Stimulated activated CD4-positive, alpha-beta T cell treated with anti-CD3 and anti-CD28 coated beads, Interleukin-4, amount 100 ng/mL, for 1 hour (primary cell): Measurements from ENCODE around the gene AIF1L.

Experiments used
- DNase-seq: peaks from one replicate; pipeline ENCODE4 v3.0.0-alpha.2; 2020

Gene AIF1L

DNA sequence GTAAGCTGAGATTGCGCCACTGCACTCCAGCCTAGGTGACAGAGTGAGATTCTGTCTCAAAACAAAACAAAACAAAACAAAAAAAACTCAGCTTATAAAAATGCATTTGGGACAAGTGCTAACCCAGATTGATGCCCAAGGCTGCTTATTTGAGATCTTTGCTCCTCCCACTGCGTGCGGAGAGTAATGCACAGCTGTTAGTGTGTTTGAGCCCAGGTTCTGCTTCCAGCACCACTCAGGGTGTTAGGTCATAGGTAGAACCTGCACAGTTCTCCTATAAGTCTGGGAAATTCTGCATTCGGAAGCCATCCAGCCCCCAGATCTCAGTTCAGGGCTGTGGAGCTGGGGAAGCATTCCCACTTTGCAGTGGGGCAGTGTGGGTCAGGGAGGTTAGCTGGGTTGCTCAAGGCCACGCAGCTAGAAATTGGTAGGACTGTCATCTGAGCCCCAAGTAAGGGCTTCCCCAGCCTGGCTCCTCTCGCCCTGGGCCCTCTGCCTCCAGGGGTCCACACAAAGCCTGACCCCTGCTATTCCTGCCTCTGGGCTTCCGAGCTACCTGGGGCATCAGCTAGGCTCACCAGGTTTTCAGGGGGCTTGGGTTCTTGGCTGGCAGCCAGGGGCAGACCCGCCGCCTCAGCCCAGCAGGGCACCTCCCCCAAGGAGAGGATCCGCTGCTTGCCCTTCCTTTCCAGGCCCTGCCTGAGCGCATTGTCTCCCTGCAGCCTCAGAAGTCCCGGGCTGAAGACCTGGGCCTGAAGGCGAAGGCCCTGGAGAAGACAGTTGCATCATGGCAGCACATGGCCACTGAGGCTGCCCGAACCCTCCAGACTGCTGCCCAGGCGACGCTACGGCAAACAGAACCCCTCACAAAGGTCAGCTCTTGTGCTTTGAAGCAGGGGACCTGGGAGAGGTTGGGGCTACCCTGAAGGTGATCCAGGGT, 17.6 kb upstream of the AIF1L start:
- DNase-seq, result no peak

DNA sequence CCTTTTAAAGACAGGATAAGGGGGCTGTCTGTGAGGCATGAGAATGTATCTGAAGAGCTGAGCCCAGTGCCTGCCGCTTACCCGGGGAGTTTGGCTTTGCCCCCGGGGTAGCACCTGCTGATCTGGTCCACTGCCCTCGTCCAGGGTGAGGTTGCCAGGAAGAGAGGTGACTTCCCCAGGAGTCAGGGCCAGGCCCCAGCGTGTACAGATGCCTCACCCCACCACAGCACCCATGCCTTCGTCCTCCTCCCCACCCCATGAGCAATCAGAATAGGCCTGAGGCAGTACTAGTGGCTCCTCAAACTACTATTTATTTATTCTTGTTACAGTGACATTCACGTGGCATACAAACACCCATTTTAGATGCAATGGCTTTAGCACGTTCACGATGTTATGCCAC, 15.7 kb upstream of the AIF1L start:
- DNase-seq, result no peak

DNA sequence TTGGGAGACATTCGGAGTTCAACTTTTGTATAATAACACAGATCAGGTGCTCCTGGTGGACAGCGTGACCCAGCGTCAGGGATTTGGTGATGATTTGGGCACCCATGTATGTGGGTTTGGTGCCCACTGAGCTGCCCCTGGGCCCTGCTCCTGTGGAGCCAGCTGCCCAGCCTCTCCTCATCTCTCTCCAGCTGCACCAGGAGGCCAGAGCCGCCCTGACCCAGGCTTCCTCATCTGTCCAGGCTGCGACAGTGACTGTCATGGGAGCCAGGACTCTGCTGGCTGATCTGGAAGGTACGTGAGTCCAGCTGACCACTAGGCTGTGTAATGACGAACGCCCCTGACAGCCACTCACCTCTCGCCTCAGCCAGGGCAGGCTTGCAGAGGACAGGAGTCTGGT, 14.5 kb upstream of the AIF1L start:
- DNase-seq, result no peak

DNA sequence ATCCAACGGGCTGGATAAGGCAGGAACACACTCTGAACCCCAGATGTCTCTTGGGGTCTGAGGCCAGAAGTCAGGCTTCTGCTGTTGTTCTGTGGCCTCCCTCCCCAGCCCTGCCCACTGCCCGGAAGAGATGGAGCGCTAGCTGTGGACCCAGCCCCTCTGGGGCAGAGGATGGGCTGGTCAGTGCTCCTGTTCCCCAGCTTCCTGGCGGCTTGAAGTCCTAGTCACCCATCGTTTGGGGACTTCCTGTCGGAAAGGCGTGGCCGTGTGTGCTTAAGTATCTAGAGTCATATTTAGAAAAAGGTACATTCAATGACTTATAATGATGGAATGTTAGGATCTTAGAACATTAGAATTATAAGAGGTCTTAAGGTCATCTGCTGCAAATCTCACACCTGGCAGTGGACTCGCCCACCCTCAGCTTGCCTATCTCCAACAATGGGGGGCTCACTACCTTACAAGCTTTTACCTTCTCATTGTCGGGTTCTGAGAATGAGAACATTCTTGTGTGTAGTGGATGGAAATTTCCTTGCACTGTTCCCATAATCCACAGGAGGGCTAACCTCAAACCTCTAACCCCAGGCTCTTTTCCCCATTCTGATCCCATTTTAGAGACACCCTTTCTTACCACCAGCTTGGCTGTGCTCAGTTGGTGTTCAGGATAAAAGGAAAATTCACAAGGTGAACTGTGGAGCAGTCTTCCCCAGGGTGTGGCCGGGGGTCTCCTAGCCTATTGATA, 13.4 kb upstream of the AIF1L start:
- DNase-seq, result no peak

DNA sequence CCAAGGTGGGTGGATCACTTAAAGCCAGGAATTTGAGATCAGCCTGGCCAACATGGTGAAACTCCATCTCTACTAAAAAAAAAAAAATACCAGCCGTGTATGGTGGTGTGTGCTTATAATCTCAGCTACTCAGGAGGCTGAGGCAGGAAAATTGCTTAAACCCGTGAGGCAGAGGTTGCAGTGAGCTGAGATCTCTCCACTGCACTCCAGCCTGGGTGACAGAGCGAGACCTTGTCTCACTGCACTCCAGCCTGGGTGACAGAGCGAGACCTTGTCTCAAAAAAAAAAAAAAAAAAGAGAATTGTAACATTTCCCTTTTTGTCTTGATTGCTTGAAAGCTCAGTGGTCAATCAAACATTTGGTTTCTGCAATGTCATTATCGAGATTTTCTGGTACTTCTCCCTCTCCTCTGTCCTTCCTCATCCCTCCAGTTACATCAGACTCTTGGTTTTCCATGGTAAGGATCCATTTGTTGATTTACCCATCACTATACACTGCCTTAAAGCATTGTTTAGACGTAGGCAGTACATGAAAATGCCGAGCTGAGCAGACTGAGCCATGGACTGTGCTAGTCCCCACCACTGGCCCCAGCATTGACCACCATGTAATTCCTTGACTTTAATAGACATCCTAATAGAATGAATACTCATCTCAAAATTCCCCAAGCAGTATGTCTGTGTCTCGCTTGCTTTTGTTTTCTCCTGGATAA, 11.5 kb upstream of the AIF1L start:
- no peak for DNase-seq

DNA sequence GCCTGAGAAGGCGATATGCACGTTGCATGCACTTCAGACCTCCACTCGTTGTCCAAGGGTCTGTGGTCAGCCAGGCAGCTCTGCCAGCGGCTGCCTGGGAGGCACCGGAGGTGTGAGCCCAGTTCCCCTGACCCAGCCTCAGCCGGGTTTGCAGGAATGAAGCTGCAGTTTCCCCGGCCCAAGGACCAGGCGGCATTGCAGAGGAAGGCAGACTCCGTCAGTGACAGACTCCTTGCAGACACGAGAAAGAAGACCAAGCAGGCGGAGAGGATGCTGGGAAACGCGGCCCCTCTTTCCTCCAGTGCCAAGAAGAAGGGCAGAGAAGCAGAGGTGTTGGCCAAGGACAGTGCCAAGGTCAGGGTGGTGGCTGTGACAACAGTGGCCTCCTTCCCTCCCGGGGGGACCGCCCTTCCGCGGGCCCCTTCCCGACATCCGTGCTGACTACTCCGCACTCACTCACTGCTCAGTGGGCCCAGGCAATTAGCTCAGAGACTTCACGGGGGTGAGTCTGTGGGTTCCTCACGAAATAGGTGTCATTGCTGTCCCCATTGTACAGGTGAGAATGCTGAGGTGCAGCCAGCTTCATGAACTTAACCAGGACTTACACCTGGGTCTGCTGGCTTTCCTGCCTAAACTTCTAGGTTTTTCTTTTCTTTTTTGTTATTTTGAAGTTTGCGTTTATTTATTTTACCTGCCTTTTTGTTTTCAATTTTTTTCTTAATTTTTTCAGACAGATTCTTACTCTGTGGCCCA, 10.8 kb upstream of the AIF1L start:
- DNase-seq, result no peak

DNA sequence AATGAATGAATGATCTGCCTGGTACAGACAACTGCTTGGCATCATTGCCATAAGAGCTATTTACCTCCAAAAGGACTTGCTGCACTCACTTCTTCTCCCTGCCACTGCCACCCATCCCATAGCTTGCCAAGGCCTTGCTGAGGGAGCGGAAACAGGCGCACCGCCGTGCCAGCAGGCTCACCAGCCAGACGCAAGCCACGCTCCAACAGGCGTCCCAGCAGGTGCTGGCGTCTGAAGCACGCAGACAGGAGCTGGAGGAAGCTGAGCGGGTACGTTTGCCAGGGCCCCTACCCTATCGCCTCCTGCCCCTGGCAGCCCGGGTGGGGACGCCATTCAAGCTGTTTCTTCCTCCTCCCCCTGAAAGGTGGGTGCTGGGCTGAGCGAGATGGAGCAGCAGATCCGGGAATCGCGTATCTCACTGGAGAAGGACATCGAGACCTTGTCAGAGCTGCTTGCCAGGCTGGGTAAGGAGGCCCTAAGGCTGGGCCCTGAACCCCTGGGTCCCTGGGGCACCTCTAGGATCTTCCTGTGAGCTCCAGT, 8.9 kb upstream of the AIF1L start:
- no peak for DNase-seq

DNA sequence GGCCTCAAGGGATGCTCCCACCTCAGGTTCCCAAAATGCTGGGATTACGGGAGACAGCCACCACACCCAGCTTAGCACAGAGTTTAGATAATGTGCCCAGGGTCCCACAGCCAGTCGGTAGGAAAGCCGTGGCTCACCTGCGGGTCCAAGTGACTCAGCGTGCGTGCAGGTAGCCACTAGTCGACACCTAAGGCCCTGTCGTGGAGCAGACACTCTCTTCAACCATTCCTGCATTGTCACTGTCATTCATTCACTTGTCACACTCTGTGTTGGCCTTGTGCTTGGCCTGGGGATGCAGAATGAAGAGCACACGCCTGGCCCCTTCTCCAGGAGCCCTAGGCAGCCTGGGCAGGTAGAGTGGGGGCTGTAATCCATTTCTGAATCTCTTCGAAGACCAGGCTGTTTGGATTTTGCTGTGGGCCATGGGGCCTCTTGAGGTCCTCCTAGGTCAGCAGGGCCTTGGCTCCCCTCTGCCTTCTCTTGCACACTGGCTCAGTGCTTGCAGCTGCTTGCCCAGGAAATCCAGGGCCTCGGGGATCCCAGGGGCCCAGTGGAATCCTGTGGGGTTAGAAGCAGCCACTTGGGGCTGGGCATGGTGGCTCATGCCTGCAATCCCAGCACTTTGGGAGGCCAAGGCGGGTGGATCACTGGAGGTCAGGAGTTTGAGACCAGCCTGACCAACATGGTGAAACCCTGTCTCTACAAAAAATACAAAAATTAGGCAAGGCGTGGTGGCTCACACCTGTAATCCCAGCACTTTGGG, 6.1 kb upstream of the AIF1L start:
- DNase-seq, result no peak

DNA sequence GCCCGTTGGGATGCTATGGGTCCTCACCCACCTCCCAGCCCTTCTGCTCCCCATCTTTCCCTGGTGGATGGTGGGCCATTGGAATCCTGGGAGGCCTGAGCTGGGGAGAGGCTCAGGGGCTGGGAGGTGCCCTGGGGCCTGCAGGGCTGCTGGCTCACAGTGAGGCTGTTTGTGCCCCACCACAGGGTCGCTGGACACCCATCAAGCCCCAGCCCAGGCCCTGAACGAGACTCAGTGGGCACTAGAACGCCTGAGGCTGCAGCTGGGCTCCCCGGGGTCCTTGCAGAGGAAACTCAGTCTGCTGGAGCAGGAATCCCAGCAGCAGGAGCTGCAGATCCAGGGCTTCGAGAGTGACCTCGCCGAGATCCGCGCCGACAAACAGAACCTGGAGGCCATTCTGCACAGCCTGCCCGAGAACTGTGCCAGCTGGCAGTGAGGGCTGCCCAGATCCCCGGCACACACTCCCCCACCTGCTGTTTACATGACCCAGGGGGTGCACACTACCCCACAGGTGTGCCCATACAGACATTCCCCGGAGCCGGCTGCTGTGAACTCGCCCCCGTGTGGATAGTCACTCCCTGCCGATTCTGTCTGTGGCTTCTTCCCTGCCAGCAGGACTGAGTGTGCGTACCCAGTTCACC, 4.9 kb upstream of the AIF1L start:
- no peak for DNase-seq

DNA sequence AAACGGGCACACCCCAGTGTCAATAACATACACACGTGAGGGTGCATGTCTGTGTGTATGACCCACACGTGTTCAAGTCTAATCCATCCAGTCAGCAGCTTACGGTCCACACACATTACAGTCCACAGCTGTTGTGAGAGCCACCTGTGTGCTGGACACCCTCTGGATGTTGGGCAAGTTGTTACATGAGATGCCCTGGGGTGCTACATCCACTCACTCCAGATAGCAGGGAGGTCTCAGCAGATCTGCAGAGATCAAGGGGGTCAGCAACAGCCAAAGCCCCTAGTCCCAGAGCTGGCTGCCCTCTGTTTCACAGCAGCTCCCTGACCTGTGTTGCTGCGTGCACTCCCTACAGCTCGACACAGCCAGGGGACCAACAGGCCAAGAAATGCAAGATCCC, 4.3 kb upstream of the AIF1L start:
- no peak for DNase-seq

DNA sequence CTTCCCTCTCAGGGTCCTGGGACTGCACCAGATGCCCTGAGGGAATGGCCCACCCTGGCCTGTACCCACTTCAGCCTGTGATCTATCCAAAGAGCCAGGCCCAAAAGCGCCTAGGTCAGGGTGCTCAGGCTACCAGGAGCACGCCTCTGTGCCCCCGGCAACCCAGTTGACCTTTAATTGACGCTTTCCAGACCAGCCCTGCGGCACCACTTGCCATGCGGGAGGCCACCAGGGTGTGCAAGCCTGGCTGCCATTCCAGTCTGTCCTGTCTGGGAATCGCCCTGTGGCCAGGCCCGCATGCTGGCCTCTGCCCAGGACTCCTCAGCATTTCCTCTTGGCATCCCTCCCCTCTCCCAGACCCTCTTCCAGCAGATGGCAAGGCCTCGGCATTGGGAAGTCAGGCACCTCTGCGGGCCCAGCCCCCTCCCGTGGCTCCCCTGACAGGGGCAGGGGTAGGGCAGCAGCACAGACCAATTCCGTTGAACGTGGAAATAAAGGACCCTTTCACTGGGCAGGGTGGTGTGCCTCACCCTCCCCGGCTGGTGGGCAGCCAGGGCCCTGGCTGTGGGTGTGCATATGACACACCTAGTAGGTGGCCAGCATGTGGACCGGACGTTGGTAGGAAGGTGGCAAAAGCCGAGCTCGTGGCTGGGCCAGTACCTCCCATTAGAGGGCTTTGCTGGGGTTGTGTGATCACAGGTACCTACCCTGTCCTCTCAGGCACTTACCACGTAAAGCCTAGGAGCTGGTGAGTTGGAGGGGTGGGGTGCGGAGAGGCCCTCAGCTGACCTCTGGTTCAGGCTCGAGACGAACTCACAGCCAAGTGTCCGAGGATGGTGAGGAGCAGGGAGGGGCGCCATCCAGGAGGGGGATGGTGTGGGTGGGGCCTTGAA, 3.5 kb upstream of the AIF1L start:
- no peak for DNase-seq

DNA sequence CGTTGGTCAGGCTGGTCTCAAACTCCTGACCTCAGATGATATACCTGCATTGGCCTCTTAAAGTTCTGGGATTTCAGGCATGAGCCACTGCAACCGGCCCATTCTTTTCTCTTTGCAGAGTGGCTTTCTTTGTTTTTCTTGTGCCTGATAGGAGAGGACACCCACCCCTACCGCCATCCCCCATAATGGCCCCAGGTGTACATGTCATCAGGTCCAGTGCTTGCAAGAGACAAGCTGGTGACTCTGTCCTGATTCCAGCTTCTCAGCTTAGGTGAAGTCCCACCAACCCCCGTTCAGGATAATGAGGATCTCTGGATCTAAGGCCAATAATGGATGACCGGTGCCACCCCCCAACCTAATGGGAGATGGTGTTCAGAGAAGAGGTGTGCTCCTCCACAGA, 2.3 kb upstream of the AIF1L start:
- no peak for DNase-seq

DNA sequence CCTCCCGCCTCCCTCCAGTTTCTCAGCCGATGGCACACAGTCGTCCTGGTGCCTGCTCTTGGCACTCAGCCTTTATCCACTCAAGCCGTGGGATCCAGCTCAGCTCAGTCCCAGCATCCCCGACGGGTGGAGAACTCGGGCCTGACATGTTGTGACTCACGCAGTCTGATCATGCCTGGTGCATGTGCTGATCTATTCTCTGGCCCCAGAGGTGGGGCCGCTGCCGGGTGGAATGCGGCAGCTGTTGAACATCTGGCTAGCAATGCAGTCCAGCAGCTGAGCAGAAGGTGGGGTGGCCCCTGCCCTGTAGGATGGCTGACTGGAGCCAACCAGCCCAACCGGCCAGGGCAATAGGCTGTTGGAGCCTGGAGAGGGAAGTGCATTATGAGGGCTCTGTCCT, 1.7 kb upstream of the AIF1L start:
- DNase-seq, result no peak

DNA sequence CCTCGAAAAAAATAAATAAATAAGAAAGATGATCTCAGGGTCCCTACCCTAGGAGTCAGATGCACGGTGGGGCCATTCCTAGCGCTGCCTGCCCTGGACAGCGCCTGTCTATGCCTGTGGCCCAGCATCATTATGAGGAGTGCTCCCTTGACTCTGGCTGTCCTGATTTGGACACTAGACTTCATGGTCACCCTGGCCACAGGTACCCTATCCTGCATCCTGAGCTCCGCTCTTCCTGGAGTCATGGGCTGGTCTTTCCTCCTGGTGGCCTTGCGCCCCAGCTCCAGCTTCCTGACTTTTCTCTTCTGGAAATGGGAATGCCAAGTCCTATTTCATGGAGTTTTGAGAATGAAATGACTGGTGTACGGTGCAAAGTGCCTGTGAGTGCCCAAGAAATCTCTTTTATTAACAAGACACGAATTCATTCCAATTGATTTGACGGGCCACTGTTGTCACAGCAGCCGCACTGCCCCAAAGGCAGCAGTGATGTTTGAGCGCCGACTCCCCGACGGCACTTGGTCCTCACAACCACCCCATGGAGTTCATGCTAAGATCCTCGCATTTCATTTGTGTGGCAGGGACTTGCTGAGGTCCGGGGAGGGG, 564 bp upstream of the AIF1L start:
- no peak for DNase-seq

DNA sequence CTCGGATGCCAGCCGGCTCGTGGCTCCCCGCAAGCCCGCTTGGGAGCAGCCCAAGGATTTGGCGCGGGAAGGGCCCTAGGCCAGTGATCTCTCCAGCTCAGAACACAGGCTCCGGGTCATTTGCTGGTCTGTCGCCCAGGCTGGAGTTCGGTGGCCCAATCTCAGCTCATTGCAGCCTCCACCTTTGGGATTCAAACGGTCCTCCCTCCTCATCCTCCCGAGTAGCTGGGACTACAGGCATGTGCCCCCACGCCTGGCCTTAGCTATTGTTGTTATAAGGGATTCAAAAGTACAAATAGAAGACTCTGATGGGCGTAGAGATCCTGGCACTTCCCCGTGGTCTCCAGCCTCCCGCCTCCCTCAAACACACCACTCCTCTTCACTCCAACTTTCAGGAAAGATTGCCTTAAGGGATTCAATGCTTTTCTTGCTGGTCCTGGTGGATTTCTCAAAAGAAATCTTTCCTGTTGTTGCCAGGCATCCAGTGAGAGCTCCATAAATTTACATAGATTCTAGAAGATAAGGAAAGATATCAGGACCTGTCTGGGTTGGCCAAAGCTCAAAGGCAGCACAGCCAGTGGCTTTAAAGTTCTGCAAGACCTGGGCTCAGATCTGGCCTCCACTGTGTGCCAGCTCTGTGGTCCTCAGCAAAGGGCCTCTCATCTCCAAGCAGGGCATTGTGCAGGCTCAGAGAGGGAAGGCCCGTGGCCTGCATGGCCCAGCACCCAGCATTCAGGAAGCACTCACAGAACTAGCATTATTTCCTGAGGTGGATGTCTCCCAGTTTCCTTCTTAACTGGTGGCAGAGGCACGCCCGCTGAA, 1.0 kb downstream of the AIF1L start:
- no peak for DNase-seq

DNA sequence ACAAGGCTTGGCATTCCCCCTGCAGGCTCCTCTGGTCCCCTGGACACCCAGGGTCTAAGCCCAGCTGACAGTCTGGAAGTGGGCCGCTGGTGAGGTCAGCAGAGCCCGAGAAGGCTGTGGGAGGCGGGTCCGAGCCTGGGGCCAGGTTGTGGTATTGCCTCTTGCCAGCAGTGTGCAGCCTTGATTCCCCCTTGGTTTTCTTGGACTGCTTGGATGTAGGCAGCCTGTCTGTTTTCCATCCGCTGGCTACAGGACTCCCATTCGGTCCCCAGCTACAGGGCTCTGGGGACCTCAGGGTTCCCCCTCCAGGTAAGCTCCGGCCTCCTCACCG, 1.6 kb downstream of the AIF1L start:
- no peak for DNase-seq

DNA sequence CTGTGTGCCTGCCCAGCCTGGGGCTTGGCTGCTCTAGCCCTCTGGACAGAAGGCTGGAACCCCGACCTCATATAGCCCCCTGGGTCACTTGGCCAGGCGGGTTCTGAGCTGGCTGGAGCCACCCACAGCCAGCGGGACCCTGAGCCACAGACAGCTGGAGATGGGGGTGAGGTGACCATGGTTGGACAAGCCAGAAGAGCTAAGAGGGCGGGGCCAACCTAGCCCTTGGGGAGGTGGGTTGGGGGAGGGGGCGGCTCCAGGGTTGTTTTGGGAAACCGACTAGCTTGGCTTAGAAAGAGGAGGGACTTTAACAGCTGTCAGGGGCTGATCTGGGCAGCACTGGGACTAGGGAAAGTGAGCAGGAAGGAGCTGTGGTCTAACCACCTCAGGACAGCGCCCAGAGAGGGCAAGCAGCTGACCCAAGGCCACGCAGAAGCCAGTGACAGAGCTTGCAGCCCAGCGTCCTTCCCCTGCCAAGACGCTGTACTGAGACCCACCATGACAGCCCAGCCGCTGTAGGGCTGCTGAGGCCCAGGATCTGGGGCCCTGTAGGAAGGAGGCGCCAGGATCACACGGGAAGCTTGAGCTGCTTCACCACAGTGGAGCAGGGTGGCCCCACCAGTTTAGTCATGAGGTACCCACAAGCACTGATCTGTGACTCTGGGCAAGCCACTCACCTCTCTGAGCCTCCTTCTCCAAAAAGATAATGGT, 2.2 kb downstream of the AIF1L start:
- DNase-seq, result no peak

DNA sequence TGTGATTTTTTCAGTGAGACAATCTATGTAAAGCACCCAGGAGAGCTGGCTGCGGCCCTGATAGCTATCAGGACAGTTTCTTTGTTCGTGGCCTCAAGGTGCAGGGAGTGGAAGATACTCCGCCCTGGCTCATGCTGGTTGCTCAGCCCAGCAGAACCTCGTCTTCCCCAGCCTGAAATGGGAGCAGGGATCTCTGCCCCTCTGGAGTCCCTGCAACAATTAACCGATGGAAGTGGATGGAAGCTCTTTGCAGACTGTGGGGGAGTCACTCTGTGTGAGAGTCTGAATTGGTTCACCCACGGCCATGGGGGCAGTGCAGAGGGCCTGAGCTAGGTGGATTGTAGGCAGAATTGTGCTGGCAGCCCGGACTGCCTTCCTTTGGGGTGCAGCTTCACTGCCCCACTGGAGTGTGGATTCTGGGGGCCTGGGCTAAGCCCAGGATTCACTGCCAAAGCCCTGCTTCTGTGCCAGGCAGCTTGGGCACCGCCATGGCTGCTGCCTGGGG, 2.8 kb downstream of the AIF1L start:
- DNase-seq, result no peak
